CD4-positive, alpha-beta T cell treated with Interleukin-2 at 100 ng/mL for 4 hours (primary cell): Measurements from ENCODE around the gene COMMD1.
"Not testable (repeated sequence)": the region's sequence is repeated elsewhere in the genome, so short reads cannot be mapped to it uniquely, and the experiment has no call there.

ENCODE experiments used
- DNase-seq: peaks from one replicate; pipeline ENCODE4 v3.0.0-alpha.2; 2020; ENCODE audit warnings: low spot score

Gene COMMD1

GRCh38 chr2:61905372-61906185 is at the start of gene COMMD1:
TSS of gene COMMD1 (plus strand) at chr2:61905674. CDS start at chr2:61905679, 5 bp downstream.
- DNase-seq = peak; percentile 83

GRCh38 chr2:61857224-61857623 is 48.2 kb upstream of the COMMD1 start:
- peak; percentile 14 for DNase-seq

- DNase-seq = no peak
These were observed 43.4 kb upstream of the COMMD1 start for GRCh38 chr2:61862085-61862484.

- not testable (repeated sequence) for DNase-seq
These were observed 38.9 kb upstream of the COMMD1 start for GRCh38 chr2:61866482-61867089.

- no peak for DNase-seq
These were observed 29.1 kb upstream of the COMMD1 start for GRCh38 chr2:61876400-61876799.

GRCh38 chr2:61877571-61878245 is 27.8 kb upstream of the COMMD1 start:
- no peak for DNase-seq

GRCh38 chr2:61878761-61879160 is 26.7 kb upstream of the COMMD1 start:
- no peak for DNase-seq

GRCh38 chr2:61879351-61879750 is 26.1 kb upstream of the COMMD1 start:
- not testable (repeated sequence) for DNase-seq

- DNase-seq = no peak
These were observed 22.6 kb upstream of the COMMD1 start for GRCh38 chr2:61882850-61883249.

GRCh38 chr2:61885896-61886603 is 19.4 kb upstream of the COMMD1 start:
- DNase-seq = no peak

- DNase-seq = peak; percentile 7
These were observed 17.7 kb upstream of the COMMD1 start for GRCh38 chr2:61887717-61888266.

GRCh38 chr2:61888267-61889055 is 17.0 kb upstream of the COMMD1 start, which contains the start of gene CCT4:
TSS of gene CCT4 (minus strand) at chr2:61888656. CDS start at chr2:61888507, 149 bp downstream.
- DNase-seq = peak; percentile 92

GRCh38 chr2:61898810-61899209 is 6.7 kb upstream of the COMMD1 start:
- DNase-seq = peak; percentile 14

- no peak for DNase-seq
These were observed 5.2 kb upstream of the COMMD1 start for GRCh38 chr2:61900281-61900680.

GRCh38 chr2:61906186-61906470 is 654 bp downstream of the COMMD1 start:
- DNase-seq = no peak

- DNase-seq = no peak
These were observed 3.6 kb downstream of the COMMD1 start for GRCh38 chr2:61909116-61909515.

- DNase-seq = no peak
These were observed 5.1 kb downstream of the COMMD1 start for GRCh38 chr2:61910603-61911002.

- no peak for DNase-seq
These were observed 6.0 kb downstream of the COMMD1 start for GRCh38 chr2:61911510-61911909.

- not testable (repeated sequence) for DNase-seq
These were observed 9.3 kb downstream of the COMMD1 start for GRCh38 chr2:61914794-61915193.

GRCh38 chr2:61920548-61920947 is 15.1 kb downstream of the COMMD1 start:
- no peak for DNase-seq

- no peak for DNase-seq
These were observed 17.2 kb downstream of the COMMD1 start for GRCh38 chr2:61922714-61923113.
